Measurements from ENCODE around the gene EVX2.

EVX2 gene

GRCh38 chr2:176091329-176092258 lies 7.8 kb upstream of the EVX2 start:
- Histone ChIP-seq H3K27me3 (ENCODE audit: control insufficient read depth in 1 of 2, insufficient read depth in 2 of 2, low read length in 2 of 2) (peaks cover 83 to 98% of the 10 kb centered on the region in 2 donors), H3K27ac (ENCODE audit: low read length) (no peak overlapping the region), H3K9ac (ENCODE audit: low read length in 2 of 2) (no peak overlapping the region), H3K9me3 (ENCODE audit: control insufficient read depth in 2 of 2, low read length in 2 of 2) (no peaks in the 10 kb centered on the region), H3K4me3 (ENCODE audit: low read length in 2 of 2) (no peak overlapping the region), H3K36me3 (ENCODE audit: control insufficient read depth in 2 of 2, insufficient read depth in 2 of 2, low read length in 2 of 2) (no peaks in the 10 kb centered on the region), H3K4me1 (ENCODE audit: control insufficient read depth, insufficient read depth, low read length) (peaks cover 21% of the 10 kb centered on the region)

DNA sequence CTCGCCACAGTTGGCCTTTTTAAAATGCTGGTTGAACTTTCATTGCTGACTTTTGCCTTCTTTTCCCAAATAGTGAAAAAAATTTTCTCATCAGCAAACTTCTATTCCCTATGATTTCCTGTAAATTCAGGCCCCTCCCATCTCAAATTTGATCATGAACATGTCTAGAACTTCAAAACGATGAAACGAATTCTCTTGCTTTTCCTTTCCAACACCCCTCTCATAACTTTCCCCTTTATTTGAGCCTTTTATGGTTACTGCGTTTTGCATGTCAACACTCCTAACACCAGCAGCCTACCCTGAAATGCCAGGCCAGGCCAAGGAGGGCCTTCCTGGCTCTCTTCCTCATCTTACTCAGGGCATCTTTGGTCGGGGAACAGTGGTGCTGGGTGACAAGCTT lies 7.1 kb upstream of the EVX2 start:
- no peak overlapping the region for H3K27ac ChIP-seq (ENCODE audit: low read length)

GRCh38 chr2:176089843-176090395 lies 6.2 kb upstream of the EVX2 start:
- Histone ChIP-seq H3K36me3 (ENCODE audit: control insufficient read depth in 2 of 2, insufficient read depth in 2 of 2, low read length in 2 of 2) (no peaks in the 10 kb centered on the region), H3K27me3 (ENCODE audit: control insufficient read depth in 1 of 2, insufficient read depth in 2 of 2, low read length in 2 of 2) (peaks cover 85 to 99% of the 10 kb centered on the region in 2 donors), H3K4me1 (ENCODE audit: control insufficient read depth, insufficient read depth, low read length) (peaks cover 28% of the 10 kb centered on the region), H3K9me3 (ENCODE audit: control insufficient read depth in 2 of 2, low read length in 2 of 2) (no peaks in the 10 kb centered on the region), H3K27ac (ENCODE audit: low read length) (no peak overlapping the region), H3K9ac (ENCODE audit: low read length in 2 of 2) (no peak overlapping the region), H3K4me3 (ENCODE audit: low read length in 2 of 2) (no peak overlapping the region)

More for the DNA sequence above, 7.1 kb upstream of the EVX2 start:
- Histone ChIP-seq H3K4me1 (ENCODE audit: control insufficient read depth, insufficient read depth, low read length) (peaks cover 24% of the 10 kb centered on the region), H3K9me3 (ENCODE audit: control insufficient read depth in 2 of 2, low read length in 2 of 2) (no peaks in the 10 kb centered on the region), H3K4me3 (ENCODE audit: low read length in 2 of 2) (no peak overlapping the region), H3K27me3 (ENCODE audit: control insufficient read depth in 1 of 2, insufficient read depth in 2 of 2, low read length in 2 of 2) (peaks cover 84 to 99% of the 10 kb centered on the region in 2 donors), H3K9ac (ENCODE audit: low read length in 2 of 2) (no peak overlapping the region), H3K36me3 (ENCODE audit: control insufficient read depth in 2 of 2, insufficient read depth in 2 of 2, low read length in 2 of 2) (no peaks in the 10 kb centered on the region)

DNA sequence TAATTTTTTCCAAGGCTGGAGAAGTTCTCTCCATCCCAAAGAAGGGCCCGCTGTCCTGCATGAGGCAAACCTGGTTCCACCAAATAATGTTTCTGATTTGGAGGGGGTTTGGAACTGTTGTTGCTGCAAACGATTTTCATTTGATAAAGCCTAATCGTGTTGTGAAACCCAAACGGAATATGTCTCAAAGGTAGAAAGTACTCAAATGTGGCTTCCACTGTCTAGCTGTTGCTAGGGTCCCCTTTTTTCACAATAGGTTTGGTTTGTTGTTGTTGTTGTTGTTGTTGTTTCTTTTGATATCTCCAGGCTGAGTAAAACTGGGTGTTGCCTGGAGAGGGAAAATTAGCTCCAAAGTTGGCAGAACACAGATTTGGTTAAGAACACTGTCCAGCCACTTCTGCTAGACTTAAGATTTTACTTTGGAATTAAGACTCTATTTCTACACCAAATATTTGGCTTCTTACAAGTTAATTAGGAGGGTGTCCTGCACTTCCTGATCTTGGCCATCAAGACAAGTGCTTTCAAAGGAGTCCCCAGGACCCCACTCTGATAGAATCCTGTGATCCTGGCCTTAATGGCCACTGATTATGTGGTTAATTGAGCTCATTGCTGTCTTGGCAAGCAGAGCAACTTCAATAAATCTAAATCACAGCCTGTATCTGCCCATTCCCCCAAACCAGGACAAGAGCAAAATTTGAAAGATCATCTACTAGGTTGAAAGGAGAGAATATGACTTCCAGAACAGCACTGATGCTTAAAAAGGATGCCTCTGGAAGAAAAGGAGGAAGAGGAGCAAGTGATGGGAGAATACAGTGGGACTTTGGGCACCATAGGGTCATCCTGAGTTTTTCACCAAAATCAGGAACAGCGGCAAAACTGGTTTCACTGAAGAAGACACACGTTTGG lies 5.4 kb upstream of the EVX2 start:
- peaks cover 85 to 98% of the 10 kb centered on the region in 2 donors for H3K27me3 ChIP-seq (ENCODE audit: control insufficient read depth in 1 of 2, insufficient read depth in 2 of 2, low read length in 2 of 2)
- H3K4me1 ChIP-seq (ENCODE audit: control insufficient read depth, insufficient read depth, low read length) = peaks cover 31% of the 10 kb centered on the region
- no peak overlapping the region for H3K27ac ChIP-seq (ENCODE audit: low read length)

GRCh38 chr2:176088048-176088936 lies 4.5 kb upstream of the EVX2 start:
- peak overlapping the region in 1 of 2 donors; percentile 68 for H3K4me3 ChIP-seq (ENCODE audit: low read length in 2 of 2)
- peaks cover 29% of the 10 kb centered on the region for H3K4me1 ChIP-seq (ENCODE audit: control insufficient read depth, insufficient read depth, low read length)
- no peaks in the 10 kb centered on the region for H3K9me3 ChIP-seq (ENCODE audit: control insufficient read depth in 2 of 2, low read length in 2 of 2)
- no peak overlapping the region for H3K27ac ChIP-seq (ENCODE audit: low read length)
- H3K27me3 ChIP-seq (ENCODE audit: control insufficient read depth in 1 of 2, insufficient read depth in 2 of 2, low read length in 2 of 2) = peaks cover 87 to 98% of the 10 kb centered on the region in 2 donors
- no peak overlapping the region for H3K9ac ChIP-seq (ENCODE audit: low read length in 2 of 2)
- no peaks in the 10 kb centered on the region for H3K36me3 ChIP-seq (ENCODE audit: control insufficient read depth in 2 of 2, insufficient read depth in 2 of 2, low read length in 2 of 2)

More for the DNA sequence above, 5.4 kb upstream of the EVX2 start:
- Histone ChIP-seq H3K36me3 (ENCODE audit: control insufficient read depth in 2 of 2, insufficient read depth in 2 of 2, low read length in 2 of 2) (no peaks in the 10 kb centered on the region), H3K9me3 (ENCODE audit: control insufficient read depth in 2 of 2, low read length in 2 of 2) (no peaks in the 10 kb centered on the region), H3K9ac (ENCODE audit: low read length in 2 of 2) (no peak overlapping the region), H3K4me3 (ENCODE audit: low read length in 2 of 2) (no peak overlapping the region)

DNA sequence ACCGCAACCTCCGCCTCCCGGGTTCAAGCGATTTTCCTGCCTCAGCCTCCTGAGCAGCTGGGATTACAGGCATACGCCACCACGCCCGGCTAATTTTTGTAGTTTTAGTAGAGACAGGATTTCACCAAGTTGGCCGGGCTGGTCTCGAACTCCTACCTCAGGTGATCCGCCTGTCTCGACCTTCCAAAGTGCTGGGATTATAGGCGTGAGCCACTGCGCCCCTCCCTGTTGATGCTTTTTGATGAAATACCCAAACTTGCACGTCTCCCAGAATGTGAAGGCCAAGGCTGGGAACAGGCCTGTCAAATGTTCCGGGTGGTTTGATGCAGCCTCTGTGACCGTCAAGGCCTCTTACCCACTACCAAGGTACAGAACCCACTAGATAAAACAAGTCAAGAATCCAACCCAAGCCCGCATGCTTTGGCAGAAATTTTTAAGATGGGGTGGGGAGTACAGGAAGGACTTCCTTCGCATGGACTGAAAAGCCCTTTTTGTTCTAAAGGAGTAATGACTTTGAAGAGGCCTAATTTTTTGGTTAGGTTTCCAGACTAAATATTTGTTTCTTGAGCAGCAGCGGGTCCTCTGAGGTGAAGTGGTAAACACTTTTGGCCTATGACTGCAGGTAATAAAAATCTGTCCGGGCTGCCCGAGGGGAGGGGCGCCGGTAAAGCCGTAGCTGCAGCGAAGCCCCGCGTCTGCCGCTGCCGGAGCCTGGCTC lies 3.7 kb upstream of the EVX2 start:
- Histone ChIP-seq H3K27ac (ENCODE audit: low read length) (no peak overlapping the region), H3K9ac (ENCODE audit: low read length in 2 of 2) (no peak overlapping the region), H3K4me3 (ENCODE audit: low read length in 2 of 2) (peak overlapping the region in 1 of 2 donors; percentile 68), H3K36me3 (ENCODE audit: control insufficient read depth in 2 of 2, insufficient read depth in 2 of 2, low read length in 2 of 2) (no peaks in the 10 kb centered on the region), H3K27me3 (ENCODE audit: control insufficient read depth in 1 of 2, insufficient read depth in 2 of 2, low read length in 2 of 2) (peaks cover 92 to 98% of the 10 kb centered on the region in 2 donors), H3K4me1 (ENCODE audit: control insufficient read depth, insufficient read depth, low read length) (peaks cover 28% of the 10 kb centered on the region), H3K9me3 (ENCODE audit: control insufficient read depth in 2 of 2, low read length in 2 of 2) (no peaks in the 10 kb centered on the region)

GRCh38 chr2:176085861-176086771 lies 2.4 kb upstream of the EVX2 start:
- Histone ChIP-seq H3K36me3 (ENCODE audit: control insufficient read depth in 2 of 2, insufficient read depth in 2 of 2, low read length in 2 of 2) (no peaks in the 10 kb centered on the region), H3K4me3 (ENCODE audit: low read length in 2 of 2) (peak overlapping the region in 1 of 2 donors; percentile 29), H3K27ac (ENCODE audit: low read length) (no peak overlapping the region), H3K9me3 (ENCODE audit: control insufficient read depth in 2 of 2, low read length in 2 of 2) (peaks cover 0 to 4% of the 10 kb centered on the region in 2 donors), H3K27me3 (ENCODE audit: control insufficient read depth in 1 of 2, insufficient read depth in 2 of 2, low read length in 2 of 2) (peaks cover 95 to 99% of the 10 kb centered on the region in 2 donors), H3K4me1 (ENCODE audit: control insufficient read depth, insufficient read depth, low read length) (peaks cover 26% of the 10 kb centered on the region), H3K9ac (ENCODE audit: low read length in 2 of 2) (no peak overlapping the region)

GRCh38 chr2:176085120-176085788 lies 1.5 kb upstream of the EVX2 start:
- H3K4me1 ChIP-seq (ENCODE audit: control insufficient read depth, insufficient read depth, low read length) = peaks cover 29% of the 10 kb centered on the region
- no peak overlapping the region for H3K4me3 ChIP-seq (ENCODE audit: low read length in 2 of 2)
- H3K9ac ChIP-seq (ENCODE audit: low read length in 2 of 2) = no peak overlapping the region
- no peaks in the 10 kb centered on the region for H3K36me3 ChIP-seq (ENCODE audit: control insufficient read depth in 2 of 2, insufficient read depth in 2 of 2, low read length in 2 of 2)
- no peak overlapping the region for H3K27ac ChIP-seq (ENCODE audit: low read length)
- H3K27me3 ChIP-seq (ENCODE audit: control insufficient read depth in 1 of 2, insufficient read depth in 2 of 2, low read length in 2 of 2) = peaks cover 97 to 99% of the 10 kb centered on the region in 2 donors
- H3K9me3 ChIP-seq (ENCODE audit: control insufficient read depth in 2 of 2, low read length in 2 of 2) = peaks cover 0 to 7% of the 10 kb centered on the region in 2 donors
